C4-2B (cell line): Measurements from ENCODE around the gene CASZ1.

ENCODE experiments used
- H3K27ac ChIP-seq: fragments of 450-650 bp; 2 replicates; pipeline ENCODE4 v1.5.1; 2017
- ZFX ChIP-seq: fragments of 450-650 bp; IDR thresholded peaks from 2 replicates; pipeline ENCODE4 v1.6.1; 2017
- TF ChIP-seq, protein P1 (sequence below): fragments of 450-650 bp; conservative IDR thresholded peaks from 2 replicates; pipeline ENCODE4 v1.5.1; 2017; ENCODE audit warnings: mild to moderate bottlenecking

CASZ1 gene

DNA sequence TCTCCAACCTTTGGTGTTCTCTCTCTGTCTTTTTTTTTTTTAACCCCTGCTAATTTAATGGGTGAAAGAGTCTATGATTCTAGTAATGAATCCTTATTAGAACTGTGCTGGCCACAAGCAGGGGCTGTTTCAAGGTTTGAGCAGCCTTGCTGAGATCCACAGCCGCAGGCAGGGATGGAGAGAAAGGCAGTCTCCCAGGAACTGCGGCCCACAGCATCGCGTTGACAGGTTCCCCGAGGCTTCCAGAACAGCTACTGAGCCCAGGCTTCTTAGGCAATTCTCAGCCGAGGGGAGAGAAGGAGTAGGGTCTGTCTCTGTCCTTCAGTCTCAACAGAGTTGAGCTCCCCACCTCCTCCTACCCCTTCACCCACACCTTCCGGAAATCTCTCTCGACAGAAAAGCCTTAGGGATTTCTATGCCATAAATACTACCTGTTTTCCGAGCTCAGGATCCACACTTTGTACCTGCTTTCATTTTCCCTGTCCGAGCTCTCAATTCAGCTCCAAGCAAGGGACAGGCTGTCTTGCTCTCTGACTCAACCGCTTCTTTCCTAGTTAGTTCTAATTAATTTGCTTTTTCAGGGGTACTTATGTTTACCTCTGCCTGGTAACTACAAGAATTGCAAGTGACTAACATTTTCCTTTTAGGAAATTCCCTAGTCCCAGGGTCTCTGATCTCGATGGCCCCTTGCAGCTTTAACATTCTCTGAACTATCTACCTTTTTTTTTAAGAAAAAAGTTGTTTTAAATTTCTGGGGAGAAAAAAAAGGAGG, 6.7 kb upstream of the CASZ1 start:
- 0 out of 2 replicates have a peak overlapping the region, but pooled peaks have one; percentile 17 for H3K27ac ChIP-seq
- no peak for TF ChIP-seq ZFX
- TF ChIP-seq, protein P1, sequence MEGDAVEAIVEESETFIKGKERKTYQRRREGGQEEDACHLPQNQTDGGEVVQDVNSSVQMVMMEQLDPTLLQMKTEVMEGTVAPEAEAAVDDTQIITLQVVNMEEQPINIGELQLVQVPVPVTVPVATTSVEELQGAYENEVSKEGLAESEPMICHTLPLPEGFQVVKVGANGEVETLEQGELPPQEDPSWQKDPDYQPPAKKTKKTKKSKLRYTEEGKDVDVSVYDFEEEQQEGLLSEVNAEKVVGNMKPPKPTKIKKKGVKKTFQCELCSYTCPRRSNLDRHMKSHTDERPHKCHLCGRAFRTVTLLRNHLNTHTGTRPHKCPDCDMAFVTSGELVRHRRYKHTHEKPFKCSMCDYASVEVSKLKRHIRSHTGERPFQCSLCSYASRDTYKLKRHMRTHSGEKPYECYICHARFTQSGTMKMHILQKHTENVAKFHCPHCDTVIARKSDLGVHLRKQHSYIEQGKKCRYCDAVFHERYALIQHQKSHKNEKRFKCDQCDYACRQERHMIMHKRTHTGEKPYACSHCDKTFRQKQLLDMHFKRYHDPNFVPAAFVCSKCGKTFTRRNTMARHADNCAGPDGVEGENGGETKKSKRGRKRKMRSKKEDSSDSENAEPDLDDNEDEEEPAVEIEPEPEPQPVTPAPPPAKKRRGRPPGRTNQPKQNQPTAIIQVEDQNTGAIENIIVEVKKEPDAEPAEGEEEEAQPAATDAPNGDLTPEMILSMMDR = no peak

DNA sequence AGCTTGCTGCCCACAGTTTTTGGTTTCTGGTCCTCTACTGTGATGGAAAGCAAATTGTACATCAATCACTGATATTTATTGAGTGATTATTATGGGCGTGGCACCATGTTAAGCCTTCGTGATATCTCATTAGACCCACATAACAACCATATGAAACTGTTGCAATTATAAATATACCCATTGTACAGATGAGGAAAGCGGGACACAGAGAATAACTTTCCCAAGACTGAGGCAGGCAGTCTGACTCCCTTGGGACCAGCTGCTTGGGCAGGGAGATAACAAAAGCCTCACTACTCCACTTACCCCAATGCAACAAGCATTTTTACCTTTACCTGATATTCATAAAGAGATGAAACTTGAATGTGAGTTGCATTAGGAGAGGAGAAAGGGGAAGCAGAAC, 4.3 kb upstream of the CASZ1 start:
- no peak for TF ChIP-seq ZFX
- TF ChIP-seq, protein P1 = no peak

DNA sequence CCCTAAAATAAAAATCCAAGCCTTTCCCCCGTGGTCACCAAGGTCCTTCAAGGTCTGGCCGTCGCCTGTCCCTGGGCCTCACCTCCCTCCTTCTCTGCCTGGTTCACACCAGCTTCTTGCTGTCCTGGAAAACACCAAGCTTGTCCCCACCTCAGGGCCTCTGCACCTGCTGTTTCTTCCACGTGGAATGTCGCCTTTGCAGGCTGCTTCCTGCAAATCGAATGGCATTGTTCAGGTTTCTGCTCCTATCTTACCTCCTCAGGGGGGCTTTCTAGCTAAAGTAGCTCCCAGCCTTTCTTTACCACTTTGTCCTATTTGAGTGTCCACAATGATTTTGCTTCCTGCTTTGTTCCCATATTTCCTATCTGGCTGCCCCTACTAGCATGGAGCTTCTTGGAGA, 3.3 kb upstream of the CASZ1 start:
- H3K27ac ChIP-seq = no peak overlapping the region
- TF ChIP-seq, protein P1 = no peak
- TF ChIP-seq ZFX = no peak

More for the DNA sequence above, 4.3 kb upstream of the CASZ1 start:
- H3K27ac ChIP-seq = no peak overlapping the region

DNA sequence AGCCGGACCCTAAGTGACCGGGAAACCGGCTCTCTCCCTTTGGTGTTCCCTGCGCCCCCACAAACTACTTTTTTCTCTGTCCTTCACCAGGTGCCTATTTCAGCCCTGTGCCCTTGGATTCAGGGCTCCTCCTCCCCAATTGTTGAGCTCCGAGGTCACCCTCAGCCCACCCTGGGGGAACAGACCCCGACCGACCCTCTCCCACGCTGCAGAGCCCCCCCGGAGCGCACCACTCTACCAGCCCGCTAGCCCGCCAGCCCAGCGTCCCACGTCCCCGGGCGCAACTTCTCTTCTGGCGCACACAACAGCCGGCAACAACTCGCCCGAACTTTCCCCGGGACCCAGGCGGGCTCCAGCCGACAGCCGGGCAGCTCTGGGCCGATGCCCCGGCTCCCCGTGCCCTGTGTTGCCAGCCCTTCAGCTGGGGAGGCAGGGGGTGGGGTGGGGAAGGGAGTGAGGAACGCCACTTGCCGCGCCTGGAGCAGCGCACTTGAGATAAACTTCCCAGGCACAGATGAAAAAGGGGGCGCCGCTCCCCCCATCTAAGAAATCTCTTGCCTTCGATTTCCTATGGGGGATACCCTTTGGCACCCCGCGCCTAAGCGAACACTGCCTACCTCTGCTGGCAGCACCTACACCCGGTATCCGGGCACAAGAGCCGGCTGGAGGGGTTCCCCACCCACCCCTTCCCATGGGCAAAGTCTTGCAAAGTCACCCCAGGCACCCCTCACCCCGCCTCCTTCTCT, 997 bp downstream of the CASZ1 start:
- TF ChIP-seq, protein P1 = no peak
- TF ChIP-seq ZFX = no peak
- peak overlapping the region; percentile 83 for H3K27ac ChIP-seq

DNA sequence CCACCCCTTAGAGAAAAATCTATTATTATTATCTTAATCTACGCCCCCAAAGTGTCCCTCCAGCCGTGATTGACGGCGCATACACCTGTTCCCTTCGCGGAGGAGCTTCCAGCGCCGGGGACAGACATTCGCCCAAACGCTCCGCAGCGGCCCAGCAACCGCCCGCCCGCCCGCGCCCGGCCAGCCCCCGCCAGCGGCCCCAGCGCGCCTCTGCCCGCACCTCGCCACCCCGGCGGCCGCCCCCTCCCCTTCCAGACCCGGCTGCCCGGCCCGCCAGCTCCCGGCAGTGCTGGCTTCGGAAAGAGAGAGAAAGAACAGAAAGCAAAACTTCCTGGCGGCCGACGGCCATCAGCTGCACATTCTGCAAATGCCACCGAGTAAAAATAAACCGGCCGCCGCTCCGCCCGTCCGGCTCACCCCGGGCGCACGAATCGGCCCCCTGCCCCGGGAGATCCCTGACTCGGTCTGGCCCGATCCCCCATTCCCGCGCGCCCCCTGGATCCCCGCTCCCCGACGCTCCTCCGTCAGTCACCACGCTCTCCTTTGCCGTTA, 1.6 kb downstream of the CASZ1 start:
- TF ChIP-seq, protein P1 = no peak
- TF ChIP-seq ZFX = no peak
- peak overlapping the region; percentile 83 for H3K27ac ChIP-seq

DNA sequence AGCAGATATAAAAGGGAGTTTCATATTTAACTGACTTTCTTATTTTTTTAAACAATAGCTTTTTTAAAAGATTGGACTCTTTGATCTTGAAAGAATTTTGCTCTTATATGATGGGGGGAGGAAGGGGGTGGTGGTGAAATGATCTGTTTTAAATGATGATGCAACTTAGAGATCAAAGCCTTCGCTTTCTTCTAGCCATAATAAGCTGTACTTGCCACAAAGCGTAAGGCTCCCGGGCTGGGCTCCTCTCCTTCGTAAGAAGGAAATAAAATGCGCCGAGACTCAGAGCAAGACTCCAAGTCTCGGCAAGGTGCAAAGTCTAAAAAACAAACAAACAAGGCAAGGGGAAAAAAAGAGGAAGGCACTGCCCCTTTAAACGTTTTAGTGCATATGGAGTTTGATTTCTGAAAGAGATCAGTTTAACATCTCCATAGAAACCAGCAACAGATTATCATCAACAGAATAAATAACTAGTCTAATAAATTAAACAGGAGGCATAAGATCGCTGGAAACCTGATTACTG, 3.3 kb downstream of the CASZ1 start:
- H3K27ac ChIP-seq = peak overlapping the region; percentile 83
- TF ChIP-seq, protein P1 = no peak
- TF ChIP-seq ZFX = no peak
